Measurements from ENCODE around the gene CCR3.

GRCh38 chr3:46235425-46235824, 6.8 kb upstream of the CCR3 start:
- TF ChIP-seq POLR2A (IDR thresholded peaks at IDR 0.05) (no peak), CTCF (IDR thresholded peaks at IDR 0.05) (no peak)
